ENCODE results near the gene TBL1X.

TBL1X gene

GRCh38 chrX:9612146-9612505 lies 147.3 kb downstream of the TBL1X start:
- Histone ChIP-seq H3K27me3 (no peaks in the 10 kb centered on the region), H3K4me1 (ENCODE audit: control insufficient read depth in 1 of 2, insufficient read depth in 1 of 2, low read depth in 1 of 2, low read length in 1 of 2) (no peaks in the 10 kb centered on the region), H3K4me3 (ENCODE audit: low read depth in 1 of 2, low read length in 1 of 2) (no peak overlapping the region), H3K36me3 (no peaks in the 10 kb centered on the region), H3K27ac (no peak overlapping the region), H3K9me3 (no peaks in the 10 kb centered on the region)
- TF ChIP-seq, protein P1, sequence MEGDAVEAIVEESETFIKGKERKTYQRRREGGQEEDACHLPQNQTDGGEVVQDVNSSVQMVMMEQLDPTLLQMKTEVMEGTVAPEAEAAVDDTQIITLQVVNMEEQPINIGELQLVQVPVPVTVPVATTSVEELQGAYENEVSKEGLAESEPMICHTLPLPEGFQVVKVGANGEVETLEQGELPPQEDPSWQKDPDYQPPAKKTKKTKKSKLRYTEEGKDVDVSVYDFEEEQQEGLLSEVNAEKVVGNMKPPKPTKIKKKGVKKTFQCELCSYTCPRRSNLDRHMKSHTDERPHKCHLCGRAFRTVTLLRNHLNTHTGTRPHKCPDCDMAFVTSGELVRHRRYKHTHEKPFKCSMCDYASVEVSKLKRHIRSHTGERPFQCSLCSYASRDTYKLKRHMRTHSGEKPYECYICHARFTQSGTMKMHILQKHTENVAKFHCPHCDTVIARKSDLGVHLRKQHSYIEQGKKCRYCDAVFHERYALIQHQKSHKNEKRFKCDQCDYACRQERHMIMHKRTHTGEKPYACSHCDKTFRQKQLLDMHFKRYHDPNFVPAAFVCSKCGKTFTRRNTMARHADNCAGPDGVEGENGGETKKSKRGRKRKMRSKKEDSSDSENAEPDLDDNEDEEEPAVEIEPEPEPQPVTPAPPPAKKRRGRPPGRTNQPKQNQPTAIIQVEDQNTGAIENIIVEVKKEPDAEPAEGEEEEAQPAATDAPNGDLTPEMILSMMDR (IDR thresholded peaks at IDR 0.05): no peak

DNA sequence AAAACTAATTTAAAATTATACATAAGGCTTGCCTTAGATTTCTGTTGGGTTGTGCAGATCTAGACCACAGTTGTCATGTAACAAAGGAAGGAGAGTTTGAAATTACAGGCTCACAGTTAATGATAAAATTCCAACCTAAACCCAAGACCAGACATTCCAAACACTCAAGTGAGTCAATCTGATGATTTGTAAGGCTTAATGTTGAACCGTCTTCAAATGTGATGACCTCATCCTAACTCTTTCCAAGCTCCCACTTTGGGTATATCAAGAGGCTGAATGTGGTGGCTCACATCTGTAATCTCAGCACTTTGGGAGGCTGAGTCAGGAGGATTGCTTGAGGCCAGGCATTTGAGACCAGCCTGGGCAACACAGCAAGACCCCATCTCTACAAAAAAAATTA lies 149.2 kb downstream of the TBL1X start:
- no peak overlapping the region for H3K4me3 ChIP-seq (ENCODE audit: low read depth in 1 of 2, low read length in 1 of 2)
- TF ChIP-seq, protein P1 (IDR thresholded peaks at IDR 0.05): no peak

DNA sequence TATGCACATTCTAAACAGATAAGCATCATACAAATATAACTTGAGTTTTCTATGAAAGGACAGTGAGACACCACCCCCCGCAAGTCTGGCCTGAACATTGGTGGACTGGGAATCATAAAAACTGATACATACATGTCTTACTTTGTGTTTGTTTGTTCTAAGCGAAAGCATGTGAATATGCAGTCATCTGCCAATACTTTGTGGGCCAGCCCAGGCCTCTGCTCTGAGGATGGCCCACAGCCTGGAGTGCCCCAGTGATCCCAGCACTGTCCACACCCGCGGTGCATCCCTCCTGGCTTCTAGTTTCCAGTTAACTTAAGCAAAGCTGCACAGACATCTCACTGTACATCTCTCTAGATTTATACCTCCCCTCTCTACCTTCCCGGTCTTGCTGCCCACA lies 154.3 kb downstream of the TBL1X start:
- H3K36me3 ChIP-seq: no peaks in the 10 kb centered on the region
- H3K4me3 ChIP-seq (ENCODE audit: low read depth in 1 of 2, low read length in 1 of 2): no peak overlapping the region
- H3K4me1 ChIP-seq (ENCODE audit: control insufficient read depth in 1 of 2, insufficient read depth in 1 of 2, low read depth in 1 of 2, low read length in 1 of 2): no peaks in the 10 kb centered on the region
- H3K27ac ChIP-seq: no peak overlapping the region
- no peaks in the 10 kb centered on the region for H3K9me3 ChIP-seq
- no peaks in the 10 kb centered on the region for H3K27me3 ChIP-seq
- TF ChIP-seq, protein P1 (IDR thresholded peaks at IDR 0.05): no peak

More for the DNA sequence above, 149.2 kb downstream of the TBL1X start:
- Histone ChIP-seq H3K4me1 (ENCODE audit: control insufficient read depth in 1 of 2, insufficient read depth in 1 of 2, low read depth in 1 of 2, low read length in 1 of 2) (no peaks in the 10 kb centered on the region), H3K9me3 (no peaks in the 10 kb centered on the region), H3K27ac (no peak overlapping the region), H3K36me3 (no peaks in the 10 kb centered on the region), H3K27me3 (no peaks in the 10 kb centered on the region)

- H3K27ac ChIP-seq: no peak overlapping the region
- no peaks in the 10 kb centered on the region for H3K9me3 ChIP-seq
- H3K4me3 ChIP-seq (ENCODE audit: low read depth in 1 of 2, low read length in 1 of 2): no peak overlapping the region
- TF ChIP-seq, protein P1 (IDR thresholded peaks at IDR 0.05): no peak
- H3K27me3 ChIP-seq: no peaks in the 10 kb centered on the region
- no peaks in the 10 kb centered on the region for H3K4me1 ChIP-seq (ENCODE audit: control insufficient read depth in 1 of 2, insufficient read depth in 1 of 2, low read depth in 1 of 2, low read length in 1 of 2)
- H3K36me3 ChIP-seq: no peaks in the 10 kb centered on the region
Observed at GRCh38 chrX:9619581-9619980, 154.7 kb downstream of the TBL1X start.

GRCh38 chrX:9622128-9622527 lies 157.3 kb downstream of the TBL1X start:
- H3K4me1 ChIP-seq (ENCODE audit: control insufficient read depth in 1 of 2, insufficient read depth in 1 of 2, low read depth in 1 of 2, low read length in 1 of 2): no peaks in the 10 kb centered on the region
- H3K27ac ChIP-seq: no peak overlapping the region
- H3K9me3 ChIP-seq: no peaks in the 10 kb centered on the region
- no peak overlapping the region for H3K4me3 ChIP-seq (ENCODE audit: low read depth in 1 of 2, low read length in 1 of 2)
- H3K36me3 ChIP-seq: no peaks in the 10 kb centered on the region
- no peaks in the 10 kb centered on the region for H3K27me3 ChIP-seq
- TF ChIP-seq, protein P1 (IDR thresholded peaks at IDR 0.05): no peak

GRCh38 chrX:9626379-9626778 lies 161.5 kb downstream of the TBL1X start:
- H3K9me3 ChIP-seq: no peaks in the 10 kb centered on the region
- H3K27ac ChIP-seq: no peak overlapping the region
- TF ChIP-seq, protein P1 (IDR thresholded peaks at IDR 0.05): no peak
- no peaks in the 10 kb centered on the region for H3K36me3 ChIP-seq
- no peaks in the 10 kb centered on the region for H3K4me1 ChIP-seq (ENCODE audit: control insufficient read depth in 1 of 2, insufficient read depth in 1 of 2, low read depth in 1 of 2, low read length in 1 of 2)
- H3K27me3 ChIP-seq: no peaks in the 10 kb centered on the region
- H3K4me3 ChIP-seq (ENCODE audit: low read depth in 1 of 2, low read length in 1 of 2): no peak overlapping the region

All from neutrophil (primary cell).